ENCODE data around the gene GLT8D2.

DNA sequence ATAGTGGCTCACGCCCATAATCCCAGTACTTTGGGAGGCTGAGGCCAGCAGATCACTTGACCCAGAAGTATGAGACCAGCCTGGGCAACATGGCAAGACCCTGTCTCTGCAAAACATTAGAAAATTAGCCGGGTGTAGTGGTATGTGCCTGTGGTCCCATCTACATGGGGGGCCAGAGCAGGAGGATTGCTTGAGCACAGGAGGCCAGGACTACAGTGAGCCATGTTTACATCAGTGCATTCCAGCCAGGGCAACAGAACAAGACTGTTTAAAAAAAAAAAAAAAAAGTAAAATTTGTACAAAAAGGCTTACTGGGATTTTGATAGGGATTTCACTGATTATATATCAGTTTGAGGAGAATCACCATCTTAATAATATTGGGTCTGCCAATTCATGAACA lies 22.1 kb upstream of the GLT8D2 start:
- no peak for TF ChIP-seq POLR2A (IDR thresholded peaks at IDR 0.05)
- TF ChIP-seq, protein P1, sequence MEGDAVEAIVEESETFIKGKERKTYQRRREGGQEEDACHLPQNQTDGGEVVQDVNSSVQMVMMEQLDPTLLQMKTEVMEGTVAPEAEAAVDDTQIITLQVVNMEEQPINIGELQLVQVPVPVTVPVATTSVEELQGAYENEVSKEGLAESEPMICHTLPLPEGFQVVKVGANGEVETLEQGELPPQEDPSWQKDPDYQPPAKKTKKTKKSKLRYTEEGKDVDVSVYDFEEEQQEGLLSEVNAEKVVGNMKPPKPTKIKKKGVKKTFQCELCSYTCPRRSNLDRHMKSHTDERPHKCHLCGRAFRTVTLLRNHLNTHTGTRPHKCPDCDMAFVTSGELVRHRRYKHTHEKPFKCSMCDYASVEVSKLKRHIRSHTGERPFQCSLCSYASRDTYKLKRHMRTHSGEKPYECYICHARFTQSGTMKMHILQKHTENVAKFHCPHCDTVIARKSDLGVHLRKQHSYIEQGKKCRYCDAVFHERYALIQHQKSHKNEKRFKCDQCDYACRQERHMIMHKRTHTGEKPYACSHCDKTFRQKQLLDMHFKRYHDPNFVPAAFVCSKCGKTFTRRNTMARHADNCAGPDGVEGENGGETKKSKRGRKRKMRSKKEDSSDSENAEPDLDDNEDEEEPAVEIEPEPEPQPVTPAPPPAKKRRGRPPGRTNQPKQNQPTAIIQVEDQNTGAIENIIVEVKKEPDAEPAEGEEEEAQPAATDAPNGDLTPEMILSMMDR (IDR thresholded peaks at IDR 0.05 in 4 of 5, conservative IDR thresholded peaks at IDR 0.05 in 1 of 5): no peak
